Activated T-cell treated with anti-CD3 and anti-CD28 coated beads for 48 hours (primary cell): ENCODE results near the gene DPH7.
"Not testable (repeated sequence)": the region's sequence is repeated elsewhere in the genome, so short reads cannot be mapped to it uniquely, and the experiment has no call there.

ENCODE experiments used
- DNase-seq: peaks from one replicate; pipeline ENCODE4 v3.0.0-alpha.2; 2020; ENCODE audit warnings: low read depth

DPH7 gene

DNA sequence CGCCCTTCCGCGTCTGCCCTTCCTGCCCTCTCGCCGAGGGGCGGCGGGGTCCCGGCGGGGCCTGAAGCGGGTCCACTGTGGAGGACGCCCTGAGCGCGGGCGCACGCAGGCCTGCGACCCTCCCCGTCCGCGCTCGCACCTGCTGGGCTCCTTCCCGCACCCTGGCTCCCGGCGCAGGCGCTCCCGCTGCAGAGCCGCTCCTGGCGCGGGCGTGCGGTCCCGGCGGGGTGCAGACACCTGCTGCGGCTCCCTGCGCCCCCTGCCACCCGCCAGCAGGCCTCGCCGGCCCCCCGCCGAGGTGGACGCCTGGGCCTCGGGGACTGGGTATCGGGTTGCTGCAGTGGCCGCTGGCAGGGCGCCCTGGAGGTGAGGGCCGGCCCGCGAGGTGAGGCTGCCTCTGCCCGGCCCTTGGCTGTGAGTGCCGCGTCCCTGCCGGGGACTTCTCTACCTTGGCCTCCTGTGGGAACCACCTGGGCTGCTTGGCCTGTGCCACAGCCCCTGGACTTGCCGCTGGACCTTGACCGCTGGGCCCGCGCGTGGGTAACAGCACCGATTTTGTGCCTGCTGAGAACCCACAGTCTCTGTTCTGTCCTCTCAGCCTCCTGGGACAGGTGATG is 27.4 kb upstream of the DPH7 start:
- DNase-seq, result no peak

DNA sequence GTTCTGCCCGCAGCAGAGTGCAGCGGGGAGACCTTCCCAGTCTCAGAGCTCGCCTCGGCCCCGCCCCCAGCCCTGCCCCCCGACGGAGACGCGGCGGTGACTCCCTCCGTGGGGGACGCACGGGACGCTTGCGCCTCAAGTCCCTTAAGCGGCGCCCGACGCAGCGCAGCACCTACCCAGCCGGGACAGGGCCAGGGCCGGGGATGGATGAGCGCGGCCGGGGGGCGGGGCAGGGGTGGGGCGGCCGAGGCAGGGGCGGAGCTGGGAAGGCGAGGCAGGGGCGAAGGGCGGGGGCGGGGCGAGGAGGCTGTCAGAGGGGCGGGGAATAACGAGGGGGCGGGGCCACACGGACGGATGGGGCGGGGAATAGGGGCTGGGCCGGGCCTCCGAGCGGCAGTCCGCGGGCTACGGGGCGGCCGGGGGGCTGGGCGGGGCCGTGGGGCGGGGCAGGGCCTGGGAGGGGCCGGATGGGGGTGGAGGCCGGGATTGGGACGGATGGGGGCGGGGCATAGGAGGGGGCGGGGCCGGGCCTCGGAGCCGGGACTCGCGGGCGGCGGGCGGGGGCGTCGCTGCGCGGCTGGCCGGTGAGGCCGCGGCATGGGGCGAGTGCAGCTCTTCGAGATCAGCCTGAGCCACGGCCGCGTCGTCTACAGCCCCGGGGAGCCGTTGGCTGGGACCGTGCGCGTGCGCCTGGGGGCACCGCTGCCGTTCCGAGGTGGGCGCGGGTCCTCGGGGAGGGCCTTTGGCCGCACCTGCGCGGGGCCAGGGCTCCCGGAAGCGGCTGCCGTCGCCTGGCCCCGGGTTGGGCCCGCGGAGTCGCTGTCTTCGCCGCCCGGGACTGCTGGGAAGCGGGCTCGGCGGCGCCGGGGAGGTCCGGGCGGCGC is 26.6 kb upstream of the DPH7 start, which contains the start of gene ARRDC1:
Gene ARRDC1 (plus strand): TSS at position 566 of the 884 bp plus-strand sequence. CDS start 32 bp downstream, at position 598.
- DNase-seq, result peak; percentile 89

DNA sequence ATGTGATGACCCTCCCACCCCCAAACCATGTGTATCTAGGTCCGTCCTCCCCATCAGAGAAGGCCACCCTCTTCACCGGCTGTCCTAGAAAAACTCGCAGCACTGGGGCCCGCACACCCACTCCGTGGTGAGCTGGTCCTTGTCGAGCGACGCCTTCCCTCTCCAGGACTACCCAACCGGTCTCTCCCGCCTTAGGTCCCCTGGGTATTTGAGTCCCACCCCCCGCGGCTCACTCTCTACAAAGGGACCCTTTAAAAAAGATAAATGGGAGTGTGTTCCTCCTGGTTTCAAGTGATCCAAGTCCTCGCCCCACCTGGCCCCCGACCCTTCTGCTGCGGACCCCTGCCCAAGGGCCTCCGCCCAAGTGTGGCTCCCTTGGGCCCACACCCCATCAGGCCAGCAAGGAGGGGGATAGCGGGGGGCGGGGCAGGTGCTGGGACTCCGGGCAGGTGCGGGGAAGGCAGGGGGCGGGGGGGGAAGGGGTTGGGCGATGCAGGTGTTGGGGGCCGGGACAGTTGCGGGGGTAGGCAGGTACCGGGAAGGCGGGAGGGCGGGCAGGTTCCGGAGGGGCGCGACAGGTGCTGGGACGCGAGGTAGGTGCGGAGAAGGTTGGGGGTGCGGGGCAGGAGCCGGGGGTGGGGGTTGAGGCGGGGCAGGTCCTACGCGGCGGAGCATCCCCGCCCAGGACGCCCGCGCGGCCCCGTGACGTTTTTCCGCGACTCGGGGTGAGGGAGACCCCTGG is 25.8 kb upstream of the DPH7 start:
- no peak for DNase-seq

DNA sequence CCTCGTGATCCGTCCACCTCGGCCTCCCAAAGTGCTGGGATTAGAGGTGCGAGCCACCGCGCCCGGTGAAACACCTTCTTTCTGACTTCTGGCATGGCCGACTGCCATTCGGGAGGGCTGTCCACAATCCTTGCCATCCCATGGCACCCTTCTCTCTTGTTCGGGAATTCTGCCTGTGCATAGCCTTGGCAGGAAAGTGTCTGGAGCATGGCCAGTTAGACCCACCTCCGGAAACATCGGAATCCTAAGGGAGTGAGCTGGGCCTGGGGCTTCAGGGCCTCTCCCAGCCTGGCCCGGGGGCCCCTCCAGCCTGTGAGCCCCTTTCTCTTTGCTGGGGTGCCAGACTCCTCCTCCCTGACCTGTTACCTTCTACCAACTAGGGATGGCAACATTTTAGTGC is 25.2 kb upstream of the DPH7 start:
- no peak for DNase-seq

DNA sequence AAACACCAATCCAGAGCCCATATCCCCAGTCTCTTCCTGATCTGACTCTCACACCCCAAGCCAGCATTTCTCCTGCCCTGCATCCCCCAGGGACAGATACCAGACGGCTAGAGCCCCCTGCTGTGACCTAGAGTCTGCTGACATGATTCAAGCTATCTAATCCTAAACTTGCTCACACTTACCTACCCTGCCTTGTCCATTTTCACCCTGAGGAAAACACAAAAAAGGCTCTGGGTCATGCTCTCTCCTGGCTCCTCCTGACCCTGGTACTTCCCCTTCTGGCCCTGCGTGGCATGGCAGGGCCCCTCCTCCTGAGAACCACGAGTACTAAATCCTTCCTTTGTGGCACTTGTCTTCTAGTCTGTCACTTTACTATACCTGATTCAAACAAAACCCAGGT is 23.9 kb upstream of the DPH7 start:
- DNase-seq, result no peak

DNA sequence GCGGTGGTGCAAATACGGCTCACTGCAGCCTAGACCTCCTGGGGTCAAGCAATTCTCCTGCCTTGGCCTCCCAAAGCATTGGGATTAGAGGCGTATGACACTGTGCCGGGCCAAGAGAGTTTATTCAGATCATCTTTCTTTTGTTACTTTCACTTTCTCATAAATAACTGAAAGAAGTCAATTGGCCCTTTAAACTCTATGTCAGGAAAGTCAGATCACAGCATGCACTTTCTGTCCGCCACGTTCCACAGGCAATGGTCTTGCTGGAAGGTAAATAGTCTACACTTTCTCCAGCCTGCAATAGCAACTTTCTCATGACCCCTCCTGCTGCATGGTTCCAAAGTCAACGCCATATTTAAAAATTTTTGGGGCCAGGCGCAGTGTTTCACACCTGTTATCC is 20.2 kb upstream of the DPH7 start:
- DNase-seq, result no peak

DNA sequence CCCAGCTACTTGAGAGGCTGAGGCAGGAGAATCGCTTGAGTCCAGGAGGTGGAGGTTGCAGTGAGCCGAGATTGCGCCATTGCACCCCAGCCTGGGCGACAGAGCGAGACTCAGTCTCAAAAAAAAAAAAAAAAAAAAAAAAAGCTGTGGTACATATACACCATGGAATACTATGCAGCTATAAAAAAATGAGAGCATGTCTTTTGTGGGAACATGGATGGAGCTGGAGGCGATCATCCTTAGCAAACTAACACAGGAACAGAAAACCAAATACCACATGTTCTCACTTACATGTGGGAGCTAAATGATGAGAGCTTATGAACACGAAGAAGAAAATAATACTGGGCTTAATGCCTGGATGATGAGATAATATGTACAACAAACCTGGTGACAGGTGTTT is 17.9 kb upstream of the DPH7 start:
- DNase-seq, result not testable (repeated sequence)

DNA sequence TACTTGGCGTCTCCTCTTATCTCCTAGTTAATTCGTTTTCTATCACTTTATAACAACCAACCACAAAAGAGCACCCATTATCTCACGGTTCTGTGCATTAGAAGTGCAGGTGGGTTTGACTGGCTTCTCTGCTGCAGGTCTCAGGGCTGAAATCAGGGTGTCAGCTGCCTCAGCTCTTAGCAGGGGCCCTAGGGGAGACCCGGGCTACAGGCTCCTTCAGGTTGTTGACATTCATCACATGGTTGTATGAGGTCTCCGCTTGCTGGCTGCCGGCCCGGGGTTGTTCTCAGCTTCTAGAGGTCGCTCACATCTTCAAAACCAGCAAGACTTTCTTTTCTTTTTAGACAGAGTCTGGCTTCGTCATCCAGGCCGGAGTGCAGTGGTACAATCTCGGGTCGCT is 14.5 kb upstream of the DPH7 start:
- no peak for DNase-seq

DNA sequence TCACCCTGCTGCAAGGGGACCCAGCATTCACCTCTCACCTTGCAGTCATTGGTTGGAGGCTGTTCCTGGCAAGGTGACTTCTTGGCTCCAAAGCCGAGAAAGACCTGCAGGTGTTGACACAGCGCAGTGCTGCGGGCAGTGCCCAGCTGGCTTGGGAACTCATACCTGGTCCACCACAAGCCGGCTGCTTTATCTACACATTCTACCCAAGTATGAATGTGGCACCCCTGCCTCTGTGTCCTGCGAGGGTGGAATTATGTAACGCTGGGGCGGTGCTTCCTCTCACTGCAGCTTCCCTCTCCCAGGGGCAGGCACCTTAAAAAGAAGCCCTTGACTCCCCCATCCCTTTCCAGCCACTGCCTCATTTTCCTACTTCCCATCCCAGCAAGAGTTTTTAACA is 14.0 kb upstream of the DPH7 start:
- DNase-seq, result no peak

DNA sequence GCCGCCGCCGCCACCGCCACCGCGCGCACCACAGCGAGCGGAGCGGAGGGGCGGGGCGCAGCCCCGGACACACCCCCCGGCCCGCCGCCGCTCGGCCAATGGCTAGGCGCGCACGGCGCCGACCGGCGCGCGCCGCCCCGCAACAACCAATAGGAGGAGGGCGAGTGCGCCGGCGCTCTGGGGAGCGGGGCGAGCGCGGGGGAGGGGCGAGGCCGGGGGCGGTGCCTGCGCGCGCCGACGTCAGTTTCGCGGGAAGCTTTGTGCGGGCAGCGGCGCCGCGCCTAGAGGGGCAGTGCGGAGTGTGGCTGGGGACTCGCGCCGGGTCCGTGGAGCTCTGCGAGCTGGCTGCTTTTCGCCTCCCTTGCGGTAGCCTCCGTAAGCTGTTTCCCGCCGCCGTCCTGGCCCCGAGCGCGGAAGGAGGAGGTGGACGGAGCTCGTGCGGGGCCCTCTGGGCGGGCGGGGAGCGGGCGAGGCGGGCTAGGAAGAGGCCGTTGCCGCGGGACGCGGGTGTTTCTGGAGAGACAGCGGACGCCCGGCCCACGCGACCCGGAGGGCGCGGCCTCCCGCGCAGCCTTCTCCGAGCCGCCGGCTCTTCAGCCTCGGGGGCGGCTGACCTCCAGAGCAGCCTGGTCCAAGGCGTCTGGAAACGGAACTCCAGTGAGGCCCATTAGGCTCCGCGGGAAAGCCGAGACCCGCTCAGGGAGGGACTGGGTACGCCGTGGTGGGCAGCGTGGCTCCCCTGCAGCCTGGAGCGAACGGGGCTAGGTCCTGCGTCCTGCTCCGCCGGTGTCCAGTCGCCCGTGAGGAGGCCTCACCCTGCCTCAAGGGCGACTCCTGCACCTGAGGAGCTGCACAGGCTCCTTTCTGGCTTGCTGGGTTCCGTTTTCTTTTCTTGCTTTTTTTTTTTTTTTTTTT is 12.0 kb upstream of the DPH7 start, which contains the start of gene ZMYND19:
Gene ZMYND19 (minus strand): TSS at position 44 of the 915 bp plus-strand sequence. CDS start 249 bp downstream, outside the sequence.
- peak; percentile 92 for DNase-seq

DNA sequence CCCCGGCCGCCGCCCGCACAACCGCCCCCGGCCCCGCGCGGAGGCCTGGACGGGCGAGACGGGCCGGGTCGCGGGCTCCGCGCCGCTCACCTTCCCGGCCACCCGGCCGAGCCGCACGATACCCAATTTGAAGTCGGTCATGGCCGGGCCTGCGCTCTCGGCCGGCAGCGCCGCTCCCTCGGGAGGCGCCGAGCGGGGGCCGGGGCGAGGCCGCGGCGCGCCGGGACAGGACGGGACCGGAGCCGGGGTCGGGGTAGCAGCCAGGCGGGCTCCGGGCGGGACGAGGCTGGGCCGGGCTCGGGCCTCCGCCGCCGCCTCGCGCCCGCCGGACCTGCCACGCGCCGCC is 11.4 kb upstream of the DPH7 start:
- no peak for DNase-seq

DNA sequence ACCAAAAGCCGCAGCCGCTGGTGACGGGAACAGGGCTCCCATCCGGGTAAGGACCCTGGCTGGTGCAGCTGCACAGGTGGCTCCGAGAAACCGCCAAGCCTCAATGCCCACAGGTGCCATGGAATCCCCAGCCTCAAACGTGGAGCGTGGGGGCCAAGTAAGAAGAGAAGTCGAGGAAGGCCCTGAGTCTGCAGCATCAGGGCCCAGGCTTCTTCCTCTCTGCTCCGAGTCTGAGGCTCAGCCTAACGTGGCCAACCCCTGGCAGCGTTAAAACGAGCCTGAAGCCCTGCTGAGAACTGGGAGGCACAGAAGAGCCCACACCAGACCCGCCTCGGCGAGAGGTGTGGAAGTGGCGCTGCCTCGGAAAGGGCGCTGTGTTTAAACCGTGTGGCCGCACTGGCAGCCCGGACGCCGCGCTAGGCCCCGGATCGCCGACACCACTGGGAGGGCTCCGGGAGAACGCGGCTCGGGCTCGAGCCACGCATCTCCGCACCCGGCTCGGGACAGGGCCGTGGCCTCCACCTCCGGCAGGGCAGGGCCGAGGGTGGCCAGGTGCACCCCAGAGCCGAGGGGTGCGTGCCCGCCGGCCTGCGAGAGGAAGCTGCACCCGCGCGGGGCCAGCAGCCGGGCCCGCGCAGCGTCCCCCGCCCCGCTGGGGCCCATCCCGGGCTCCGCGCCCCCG is 10.9 kb upstream of the DPH7 start:
- DNase-seq, result no peak

DNA sequence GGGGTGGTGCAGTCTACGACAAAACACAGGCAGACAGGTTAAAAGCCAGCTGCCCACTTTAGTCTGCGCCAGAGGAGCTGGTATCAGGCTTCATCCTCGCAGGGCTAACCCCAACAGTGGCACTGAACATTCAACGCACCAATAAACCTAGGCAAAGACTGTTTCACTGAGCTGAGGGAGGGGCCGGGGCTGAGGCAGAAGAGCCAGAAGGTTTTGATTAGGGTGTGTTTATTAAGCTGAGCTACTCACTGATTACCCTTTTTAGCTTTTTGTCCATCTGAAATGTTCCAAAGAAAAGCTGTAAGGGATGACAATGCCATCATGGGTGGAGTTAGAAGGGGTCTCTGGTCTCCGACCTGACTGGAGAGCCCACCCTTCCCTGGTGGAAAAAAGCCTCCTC is 10.2 kb upstream of the DPH7 start:
- no peak for DNase-seq

DNA sequence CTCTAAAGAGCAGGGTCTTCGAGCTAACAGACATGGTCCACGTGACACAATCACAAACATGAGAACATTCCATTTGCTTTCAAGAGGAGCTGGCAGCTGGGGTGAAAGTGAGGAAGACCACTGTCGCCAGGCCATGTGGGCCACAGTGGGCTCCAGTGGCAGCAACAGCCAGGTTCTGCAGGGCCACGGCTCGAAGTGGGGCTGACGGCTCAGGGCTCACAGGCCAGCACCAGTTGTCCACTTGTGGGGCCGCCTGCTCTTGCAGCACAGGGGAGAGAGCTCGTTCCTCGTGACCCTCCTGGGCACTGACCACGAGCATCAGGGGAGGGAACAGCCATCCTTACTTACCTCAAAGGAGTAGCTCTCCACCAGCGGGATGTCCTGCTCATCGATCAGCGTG is 9.6 kb upstream of the DPH7 start:
- no peak for DNase-seq

DNA sequence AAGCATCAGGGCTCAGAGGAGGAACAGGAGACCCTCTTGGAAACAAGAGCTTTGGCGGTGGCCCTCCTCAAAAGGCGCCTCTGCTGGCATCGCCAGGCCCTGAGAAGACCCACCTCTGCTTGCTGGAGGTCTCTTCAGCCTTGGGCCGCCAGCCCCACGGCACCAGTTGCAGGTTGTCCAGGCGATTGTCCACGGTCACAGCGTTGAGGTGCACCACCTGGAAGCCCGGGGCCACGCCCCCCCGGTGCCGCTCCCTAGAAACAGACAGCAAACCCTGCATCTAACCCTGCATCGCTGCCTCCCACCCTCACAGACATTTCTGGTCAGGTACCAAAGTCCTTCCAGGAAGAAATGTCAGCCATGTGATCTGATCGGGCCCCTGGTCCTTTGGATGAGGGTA is 8.1 kb upstream of the DPH7 start:
- no peak for DNase-seq

DNA sequence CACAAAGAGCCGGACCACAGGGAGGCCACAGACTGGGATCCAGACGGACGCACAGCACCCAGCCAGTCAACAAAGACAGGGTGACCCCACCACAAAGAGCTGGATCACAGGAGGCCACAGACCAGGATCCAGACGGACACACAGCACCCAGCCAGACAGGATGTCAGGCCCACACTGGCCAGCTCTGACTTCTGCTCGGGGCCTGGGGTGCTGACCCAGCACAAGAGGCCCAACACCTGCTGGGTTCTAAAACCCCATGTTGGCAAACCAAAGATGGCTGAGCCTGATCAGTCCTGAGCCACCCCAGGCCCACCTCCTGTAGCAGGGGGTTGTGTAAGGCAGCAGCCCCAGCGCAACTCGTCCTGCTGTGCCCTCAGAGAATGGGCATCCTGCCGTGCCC is 5.2 kb upstream of the DPH7 start:
- no peak for DNase-seq

DNA sequence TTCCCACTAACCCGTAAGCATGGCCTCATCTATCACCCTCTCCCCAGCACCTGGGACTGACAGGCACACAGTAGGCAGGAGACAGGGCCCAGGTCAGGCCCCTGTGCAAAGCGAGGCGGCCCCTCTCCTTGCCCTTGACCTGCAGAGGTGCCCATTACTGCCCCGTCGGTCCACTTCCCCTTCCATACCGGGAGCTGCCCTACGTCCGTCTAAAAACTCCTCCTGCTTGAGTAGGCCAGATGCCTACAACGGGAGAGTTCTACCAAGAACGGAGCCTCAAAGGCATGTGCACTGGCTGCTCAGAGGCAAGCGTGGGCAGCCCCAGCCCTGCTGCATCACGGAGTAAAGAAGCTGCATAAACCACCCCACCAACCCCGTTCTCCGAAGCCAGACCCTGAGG is 4.6 kb upstream of the DPH7 start:
- DNase-seq, result no peak

DNA sequence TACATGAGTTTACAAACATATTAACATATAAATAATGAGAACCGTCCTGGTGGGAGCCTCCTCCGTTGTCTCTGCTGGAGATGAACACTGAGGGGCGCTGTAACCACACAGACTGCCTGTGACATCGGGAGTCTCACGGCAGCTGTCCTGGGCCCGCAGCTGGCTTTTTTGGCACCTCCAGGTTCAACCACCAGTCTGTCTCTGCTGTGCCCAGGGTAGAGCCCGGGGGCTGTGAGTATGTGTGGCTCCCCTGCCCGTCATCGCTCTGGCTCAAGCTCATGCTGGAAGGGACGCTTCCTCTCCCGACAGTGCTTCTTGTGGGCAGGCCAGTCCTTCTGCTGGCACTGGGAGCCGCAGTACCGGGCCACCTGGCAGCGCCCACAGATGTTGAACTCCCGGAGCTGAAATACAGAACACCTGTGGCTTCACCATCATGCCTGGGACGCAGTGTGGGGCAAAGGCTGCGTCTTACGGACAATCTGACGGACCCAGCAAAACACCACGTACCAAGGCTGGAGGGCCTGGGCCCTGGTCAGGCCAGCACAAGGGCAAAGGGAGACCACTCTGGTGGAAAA is 3.6 kb upstream of the DPH7 start:
- no peak for DNase-seq

DNA sequence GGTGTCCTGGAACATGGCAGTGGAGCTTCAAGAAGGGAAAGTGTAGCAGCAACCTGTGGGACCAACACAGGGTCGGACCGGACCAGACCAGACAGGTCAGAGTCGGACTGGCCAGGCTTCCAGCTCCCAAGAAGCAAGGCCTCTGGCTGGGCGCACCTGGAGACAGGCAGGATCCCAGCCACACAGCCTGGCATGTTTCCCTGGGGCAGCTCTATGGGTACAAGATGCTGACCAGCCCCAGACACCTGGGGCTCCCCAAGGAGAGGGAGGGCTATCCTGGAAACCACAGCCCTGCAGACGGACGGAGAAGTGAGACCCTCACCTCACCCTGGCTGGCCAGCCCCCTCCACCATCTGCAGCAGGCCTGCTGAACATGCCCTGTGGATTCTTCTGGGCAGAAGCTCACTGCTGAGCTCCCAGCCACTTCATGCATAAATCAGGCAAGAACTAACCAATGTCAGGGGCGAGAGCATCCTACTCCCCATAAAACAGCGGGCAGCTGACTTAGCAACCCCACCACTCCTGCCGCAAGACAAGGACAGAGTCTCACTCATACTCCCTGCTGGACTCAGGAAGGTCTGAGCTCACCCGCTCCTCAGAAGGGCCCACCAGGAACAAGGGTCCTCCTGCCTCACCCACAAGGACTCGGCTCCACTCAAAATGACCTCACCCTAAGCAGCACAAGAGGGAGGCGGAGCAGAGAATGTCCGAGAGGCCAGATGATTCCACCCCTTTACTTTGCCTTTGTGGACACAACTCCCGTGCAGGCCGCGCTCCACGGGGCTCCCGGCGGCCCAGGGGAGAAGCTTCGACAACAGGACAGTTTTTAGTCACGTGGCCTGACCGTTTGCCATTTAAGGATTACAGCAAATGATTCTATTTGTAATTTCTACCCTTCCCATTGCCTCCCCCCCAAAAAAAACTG is 2.9 kb upstream of the DPH7 start:
- DNase-seq, result no peak

DNA sequence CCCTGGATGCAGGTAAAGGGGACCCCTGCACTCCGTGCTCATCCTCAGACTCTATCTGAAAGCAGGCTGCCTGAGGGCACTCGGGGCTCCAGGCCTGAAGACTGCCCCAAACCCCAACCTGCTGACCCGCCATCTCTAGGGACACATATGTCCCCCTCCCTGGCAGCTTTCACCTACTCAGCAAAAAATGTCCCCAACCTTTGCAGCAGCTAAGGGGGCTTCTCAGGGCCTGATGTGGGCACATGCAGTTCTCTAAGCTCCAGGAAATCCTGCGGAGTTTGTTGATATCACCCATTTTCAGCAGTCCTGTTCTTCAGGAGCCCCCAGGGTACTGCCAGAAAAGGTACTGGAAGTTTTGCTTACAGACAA is 2.2 kb upstream of the DPH7 start:
- DNase-seq, result no peak
